Prostate gland (tissue), 2 donors: ENCODE data around the gene GPR25.

Source experiments
- CTCF ChIP-seq, 4 experiments: fragments of 200-600 bp in 2 of 4; fragments of 450-650 bp in 2 of 4; sonication (generic) in 2 of 4; IDR thresholded peaks; 1 replicate in 3 of 4; 2 replicates in 1 of 4; pipeline ENCODE4 v1.5.1; 2016 to 2019; ENCODE audit warnings: antibody characterized with exemption in 4 of 4, mild to moderate bottlenecking in 2 of 4, moderate library complexity in 2 of 4
- POLR2AphosphoS5 ChIP-seq: sonication (generic); formaldehyde crosslinking; IDR thresholded peaks from one replicate; pipeline ENCODE4 v1.6.1; 2017; ENCODE audit warnings: antibody characterized with exemption

DNA sequence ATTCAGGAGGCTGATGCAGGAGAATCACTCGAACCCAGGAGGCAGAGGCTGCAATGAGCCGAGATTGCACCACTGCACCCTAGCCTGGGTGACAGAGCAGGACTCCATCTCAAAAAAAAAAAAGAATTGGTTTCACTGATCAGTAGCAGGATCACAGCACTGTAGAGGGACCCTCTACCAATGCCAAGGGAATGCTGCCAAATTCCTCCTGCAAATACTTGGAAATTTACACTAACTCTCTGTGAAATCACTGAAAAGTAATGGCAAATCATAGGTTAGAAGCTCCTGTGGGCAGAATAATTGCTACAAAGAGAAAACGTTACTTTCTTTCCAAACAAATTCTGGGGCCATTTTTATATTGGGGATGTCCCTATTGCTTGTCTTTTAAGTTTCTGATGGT, 6.7 kb upstream of the GPR25 start:
- TF ChIP-seq POLR2AphosphoS5 = no peak
- TF ChIP-seq CTCF (IDR thresholded peaks at IDR 0.05) = no peak
